T-helper 1 cell (primary cell): ENCODE measurements around the gene CDHR1.
A peak's percentile ranks its signal among the peaks of the same experiment; 100 is the strongest.

Source experiments
- DNase-seq, 5 donors: peaks; one replicate each; pipeline ENCODE4 v3.0.0-alpha.2; 2012 to 2020

CDHR1 gene

DNA sequence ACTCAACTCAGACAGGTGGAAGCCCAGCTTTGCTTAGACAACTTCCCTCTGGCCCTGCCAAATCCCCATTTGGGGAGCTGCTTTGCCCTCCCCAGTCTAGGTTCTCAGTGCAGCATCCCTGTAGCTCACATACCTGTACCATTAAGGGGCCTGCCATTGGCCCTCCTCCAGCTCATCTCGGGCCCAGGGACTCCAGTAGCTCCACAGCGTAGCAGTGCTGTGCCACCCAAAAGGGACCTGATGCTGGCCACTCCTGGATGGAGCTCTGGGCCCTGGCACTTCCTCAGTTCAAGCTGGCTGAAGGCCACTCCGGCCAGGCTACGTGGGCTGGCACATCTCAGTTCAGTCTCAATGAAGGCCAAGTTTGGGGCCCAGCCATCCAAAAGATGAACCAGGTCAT is 39.6 kb downstream of the CDHR1 start:
- no peak for DNase-seq

DNA sequence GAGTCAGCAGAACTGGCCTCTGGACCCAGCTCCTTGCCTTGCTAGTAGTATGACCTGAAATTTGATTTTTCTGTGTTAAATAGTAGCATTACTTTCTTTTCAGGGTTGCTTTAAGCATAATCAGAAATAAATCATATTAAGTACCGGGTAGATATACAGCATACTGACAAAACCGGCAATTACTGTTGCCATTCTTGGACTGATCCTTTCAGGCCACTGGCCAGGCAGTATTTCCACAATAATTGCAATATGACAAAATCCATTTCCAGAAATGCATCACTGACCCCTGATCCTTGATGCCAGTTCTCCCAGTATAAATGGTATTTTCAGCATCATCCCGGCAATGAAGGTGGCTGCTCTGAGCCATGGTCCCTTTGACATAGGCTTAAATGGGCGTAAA is 40.1 kb downstream of the CDHR1 start:
- no peak for DNase-seq

DNA sequence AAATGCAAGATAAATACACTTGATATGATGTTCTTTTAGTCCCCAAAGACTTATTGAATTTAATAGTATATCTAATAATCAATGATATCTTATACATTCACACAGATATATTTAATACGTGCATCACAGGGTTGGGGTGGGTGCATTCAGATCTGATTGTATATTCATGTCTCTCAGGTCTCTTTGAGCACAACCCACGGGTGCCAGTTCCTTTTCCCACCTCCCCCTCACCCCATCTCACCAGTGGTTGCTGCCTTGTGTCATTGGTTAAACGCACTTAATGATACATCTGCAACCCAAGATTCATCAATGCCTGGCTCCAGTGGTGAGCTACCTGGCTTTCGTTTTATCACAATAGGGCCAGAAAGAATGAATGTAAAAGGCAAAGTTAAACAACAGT is 40.8 kb downstream of the CDHR1 start:
- no peak for DNase-seq

DNA sequence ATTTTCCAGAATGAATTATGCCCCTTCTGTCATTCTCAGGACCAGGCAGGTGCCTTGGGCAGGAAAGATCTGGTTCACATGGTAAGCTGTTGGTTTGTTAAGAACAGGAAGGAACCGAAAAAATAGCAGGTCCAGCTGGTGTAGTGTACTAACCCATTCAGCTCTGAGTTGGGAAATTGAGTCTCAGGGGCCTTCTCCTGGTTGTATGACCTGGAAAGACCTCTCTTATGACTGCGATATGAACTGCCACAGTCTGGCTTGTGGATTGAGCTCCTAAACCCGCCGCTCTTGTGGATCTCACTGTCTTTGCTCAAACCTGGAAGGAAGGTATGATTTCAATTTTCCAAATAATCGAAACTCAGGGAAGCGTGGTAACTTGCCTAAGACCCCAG is 42.5 kb downstream of the CDHR1 start:
- DNase-seq, result no peak

DNA sequence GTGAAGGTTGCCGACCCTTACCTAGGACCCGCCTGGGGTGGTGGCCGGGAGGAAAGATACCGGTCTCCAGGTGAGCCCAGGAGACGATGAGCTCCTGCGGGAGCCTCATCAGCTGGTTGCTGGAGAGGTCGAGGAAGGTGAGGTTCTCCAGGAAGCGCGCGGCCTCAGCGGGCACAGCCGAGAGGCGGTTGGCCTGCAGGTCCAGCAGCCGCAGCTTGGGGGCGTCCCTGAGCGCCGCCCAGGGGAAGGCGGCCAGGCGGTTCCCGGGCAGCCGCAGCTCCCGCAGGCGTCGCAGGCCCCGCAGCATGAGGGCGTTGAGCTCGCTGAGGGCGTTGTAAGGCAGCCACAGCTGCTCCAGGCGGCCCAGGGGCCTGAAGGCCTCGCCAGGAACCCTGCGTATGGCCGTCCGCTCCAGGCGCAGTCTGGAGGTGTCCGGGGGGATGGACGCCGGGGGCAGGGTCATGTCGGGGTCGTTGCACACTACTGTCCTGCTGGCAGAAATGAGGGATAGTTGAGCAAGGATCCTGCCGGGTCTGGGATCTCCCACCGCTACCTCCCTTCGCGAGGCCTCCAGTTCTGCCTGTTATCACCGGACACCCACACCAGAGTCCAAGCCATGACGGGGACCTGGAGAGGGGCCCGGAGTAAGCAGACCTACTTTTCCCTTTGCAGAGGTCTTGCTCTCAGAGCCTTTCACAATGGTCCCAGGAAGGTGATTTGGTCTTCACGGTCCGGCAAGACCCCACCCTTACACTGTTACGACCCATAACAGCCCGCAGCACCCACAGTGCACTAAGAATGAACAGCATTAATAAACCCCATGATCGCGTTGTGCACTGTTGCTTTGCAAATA is 43.1 kb downstream of the CDHR1 start:
- no peak for DNase-seq

DNA sequence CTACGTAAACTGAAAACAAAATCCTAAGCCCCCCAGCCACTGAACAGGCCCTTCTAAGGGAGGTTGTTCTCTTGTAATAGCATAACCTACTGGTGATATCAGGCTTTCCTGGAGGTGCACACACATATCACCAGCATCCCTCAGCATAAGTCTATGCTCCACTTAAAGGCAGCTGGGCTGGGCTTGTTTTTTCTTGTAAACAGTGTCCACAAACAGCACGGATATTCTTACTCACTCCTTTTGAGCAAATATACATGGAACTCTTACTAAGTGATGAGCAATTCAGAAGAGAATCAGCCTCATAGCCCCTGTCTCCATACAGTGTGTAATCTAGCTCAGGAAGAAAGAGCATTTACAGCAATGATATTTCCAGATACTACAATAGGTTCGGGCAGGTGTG is 44.6 kb downstream of the CDHR1 start:
- DNase-seq, result no peak

DNA sequence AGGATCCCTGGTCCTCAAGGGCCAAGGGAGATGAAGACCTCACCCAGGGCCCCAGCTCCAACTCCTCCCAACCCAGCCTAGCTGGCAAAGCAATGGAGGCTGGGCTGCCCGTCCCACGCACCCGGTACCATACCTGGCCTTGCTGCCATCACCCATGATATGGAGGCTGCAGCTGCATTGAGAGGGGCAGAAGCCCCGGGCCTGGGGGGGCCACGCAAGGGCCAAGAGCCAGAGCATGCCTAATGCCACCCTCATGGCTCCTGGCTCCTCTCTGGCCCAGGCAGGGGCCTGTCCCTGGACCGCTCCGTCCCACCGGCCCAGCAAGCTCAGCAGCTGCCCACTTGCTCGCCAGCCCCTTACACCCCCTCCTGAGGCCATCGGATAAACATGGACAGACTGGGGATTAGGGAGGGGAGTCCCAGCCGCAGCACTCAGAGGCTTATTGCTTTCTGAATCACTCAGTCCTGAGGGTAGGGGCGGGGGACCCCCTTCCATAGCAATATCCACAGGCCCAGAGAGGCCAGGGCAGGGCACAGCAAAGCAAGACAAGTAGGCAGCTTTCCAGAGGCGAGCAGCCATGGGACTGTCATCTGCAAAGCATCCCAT is 47.0 kb downstream of the CDHR1 start, which contains the start of gene LRIT1:
Gene LRIT1, minus strand, starts transcription at position 362 of the 606 bp plus-strand sequence. Its CDS starts 107 bp downstream, at position 255.
- DNase-seq, result no peak

DNA sequence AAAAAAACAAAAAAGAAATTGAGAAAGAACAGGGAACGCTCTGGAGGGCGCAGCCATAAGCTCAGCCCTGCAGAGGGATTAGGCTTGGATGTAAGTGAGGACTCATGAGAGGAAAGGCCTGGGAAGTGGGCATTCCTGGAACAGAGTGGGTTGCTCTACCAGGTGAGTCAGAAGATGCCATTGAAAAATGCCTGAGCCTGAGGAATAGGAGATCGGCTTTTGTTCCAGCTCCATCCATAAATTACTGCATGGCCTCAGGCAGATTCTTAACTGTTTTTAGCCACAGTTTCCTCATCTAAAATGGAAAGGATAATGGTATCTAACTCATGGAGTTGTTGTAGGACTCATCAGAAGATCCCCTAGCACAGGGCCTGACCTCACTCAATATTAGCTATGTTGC is 49.4 kb downstream of the CDHR1 start:
- no peak for DNase-seq

DNA sequence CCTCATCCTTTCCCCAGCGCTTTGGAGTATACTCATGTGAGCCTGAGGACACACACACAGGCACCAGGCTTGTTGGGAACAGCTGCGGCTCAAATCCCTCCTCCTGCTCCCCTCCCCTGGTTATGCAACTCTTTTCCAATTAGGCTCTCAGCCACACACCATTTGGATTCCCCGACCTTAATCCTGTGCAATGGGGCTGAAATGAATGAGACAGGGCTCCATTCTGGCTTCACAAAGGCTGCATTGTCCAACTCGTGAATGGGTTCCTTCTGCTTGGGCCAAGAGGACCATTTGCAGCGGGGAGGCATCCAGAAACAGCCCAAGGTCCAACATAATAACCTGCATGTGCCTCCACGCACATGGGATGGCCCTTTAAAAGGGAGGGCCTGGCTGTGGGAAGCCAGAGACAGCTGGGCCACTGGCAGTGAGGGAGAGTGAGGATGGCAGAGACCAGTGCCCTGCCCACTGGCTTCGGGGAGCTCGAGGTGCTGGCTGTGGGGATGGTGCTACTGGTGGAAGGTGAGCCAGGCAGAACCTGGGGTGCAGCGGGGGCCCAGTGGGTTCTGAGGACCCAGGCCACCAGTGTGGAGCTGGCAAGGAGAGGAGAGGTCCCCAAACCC is 50.4 kb downstream of the CDHR1 start, which contains the start of gene RGR:
Gene RGR, plus strand, starts transcription at position 403 of the 620 bp plus-strand sequence. Its CDS starts 38 bp downstream, at position 441.
- no peak for DNase-seq

DNA sequence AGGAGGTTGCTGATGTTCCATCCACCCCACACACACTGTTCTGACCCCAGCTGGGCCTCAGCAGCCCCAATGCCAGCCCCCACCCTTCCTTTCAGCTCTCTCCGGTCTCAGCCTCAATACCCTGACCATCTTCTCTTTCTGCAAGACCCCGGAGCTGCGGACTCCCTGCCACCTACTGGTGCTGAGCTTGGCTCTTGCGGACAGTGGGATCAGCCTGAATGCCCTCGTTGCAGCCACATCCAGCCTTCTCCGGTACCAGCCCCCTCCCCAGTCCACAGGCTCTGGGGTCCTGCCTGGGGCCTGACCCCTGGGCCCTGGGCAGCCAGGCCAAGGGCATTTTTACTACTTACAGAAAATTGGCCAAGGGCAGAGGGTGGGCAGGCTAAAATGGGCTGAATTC is 53.2 kb downstream of the CDHR1 start:
- DNase-seq, result no peak

DNA sequence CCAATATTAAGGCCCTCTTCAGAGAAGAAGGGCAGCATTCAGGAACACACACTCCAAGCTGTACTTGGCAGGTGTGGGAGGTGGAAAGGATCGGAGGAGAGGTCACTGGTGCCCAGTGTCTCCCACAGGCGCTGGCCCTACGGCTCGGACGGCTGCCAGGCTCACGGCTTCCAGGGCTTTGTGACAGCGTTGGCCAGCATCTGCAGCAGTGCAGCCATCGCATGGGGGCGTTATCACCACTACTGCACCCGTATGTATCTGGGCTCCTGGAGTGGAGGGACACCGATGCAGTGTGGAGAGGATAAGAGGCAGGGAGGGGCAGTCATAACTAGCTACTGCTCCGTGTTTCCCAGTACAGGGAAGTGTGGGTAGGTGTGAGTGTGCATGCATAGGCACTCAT is 54.5 kb downstream of the CDHR1 start:
- no peak for DNase-seq

DNA sequence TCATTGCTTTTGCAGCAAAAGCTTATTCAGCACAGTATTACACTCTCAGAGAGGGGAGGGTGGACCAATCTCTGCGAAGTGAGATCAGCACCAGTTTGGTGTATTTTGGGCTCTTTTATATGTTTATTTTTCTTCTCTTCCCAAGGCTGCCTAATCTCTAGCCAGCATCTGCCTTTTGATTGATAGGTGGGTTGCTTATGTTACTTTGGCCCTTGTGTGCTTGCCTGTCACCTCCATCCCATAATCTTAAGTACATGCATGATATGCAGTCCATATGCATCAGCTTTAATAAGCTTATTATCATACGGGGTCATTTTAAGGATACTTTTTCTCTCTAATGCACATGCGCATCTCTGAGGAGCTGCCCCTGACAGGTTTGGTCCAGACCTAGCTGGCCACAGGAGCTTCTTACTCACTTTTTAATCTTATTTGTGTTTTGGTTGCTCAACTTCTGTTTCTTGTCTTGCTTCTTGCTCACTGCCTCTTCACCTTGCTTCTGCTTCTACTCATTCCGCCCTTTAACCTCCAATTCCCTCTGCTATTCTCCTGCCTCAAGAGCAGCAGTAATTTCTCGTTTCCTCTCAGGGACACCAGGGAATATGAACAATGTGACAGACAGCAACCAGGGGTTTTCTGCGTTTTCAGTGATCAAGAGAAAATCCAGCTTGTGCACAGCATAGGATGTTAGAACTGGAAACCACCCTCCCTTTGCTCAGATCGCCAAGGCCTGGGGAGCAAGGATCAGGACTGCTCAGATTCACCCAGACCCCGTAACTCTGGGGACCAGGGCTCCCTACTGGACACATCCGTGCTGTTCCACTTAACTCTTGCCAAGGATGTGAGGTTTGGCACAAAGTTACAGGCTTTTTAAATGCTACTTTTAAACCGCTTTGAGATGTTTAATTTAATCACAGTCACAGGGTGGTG is 60.5 kb downstream of the CDHR1 start:
- no peak for DNase-seq

DNA sequence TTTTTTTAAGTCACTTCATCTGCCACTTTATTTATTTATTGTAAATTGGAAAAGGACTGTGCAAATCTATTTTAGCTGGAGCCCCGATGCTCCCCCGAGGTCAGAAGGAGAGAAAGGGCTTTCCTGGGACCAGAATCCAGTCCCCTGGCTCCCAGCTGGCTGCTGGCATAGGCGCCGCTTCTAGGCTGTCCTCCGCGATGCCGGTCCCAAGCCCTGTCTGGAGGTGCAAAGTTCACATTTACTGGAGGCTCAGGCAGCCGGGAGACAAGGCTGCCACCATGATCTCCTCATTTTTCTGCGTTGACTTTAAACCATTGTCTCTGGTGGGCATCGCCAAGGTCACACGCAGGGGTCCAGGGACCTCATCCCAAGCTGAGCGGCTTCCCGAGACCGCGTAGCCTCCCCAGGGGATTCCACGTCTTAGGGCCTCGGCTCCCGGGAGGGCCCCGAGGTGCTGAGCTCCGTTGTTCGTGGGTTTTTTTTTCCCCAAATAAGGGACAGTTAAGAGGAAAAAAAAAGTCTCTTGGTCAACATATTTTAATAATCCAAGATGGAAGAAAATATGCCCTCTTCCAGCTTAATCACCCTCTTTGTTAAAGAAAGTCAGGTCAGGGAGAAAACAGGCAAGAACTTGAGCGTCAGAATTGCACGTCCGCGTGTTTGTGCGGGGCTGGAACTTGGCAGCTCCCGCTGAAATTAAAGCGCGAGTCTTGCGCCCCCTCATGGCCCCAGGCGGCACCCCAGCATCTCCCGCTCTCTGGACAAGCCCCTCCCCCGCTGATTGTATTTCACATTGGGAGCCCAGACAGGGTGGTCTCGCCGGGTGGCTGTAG is 62.4 kb downstream of the CDHR1 start:
- DNase-seq, result peak in 2 of 5 donors; percentile 16 to 24

DNA sequence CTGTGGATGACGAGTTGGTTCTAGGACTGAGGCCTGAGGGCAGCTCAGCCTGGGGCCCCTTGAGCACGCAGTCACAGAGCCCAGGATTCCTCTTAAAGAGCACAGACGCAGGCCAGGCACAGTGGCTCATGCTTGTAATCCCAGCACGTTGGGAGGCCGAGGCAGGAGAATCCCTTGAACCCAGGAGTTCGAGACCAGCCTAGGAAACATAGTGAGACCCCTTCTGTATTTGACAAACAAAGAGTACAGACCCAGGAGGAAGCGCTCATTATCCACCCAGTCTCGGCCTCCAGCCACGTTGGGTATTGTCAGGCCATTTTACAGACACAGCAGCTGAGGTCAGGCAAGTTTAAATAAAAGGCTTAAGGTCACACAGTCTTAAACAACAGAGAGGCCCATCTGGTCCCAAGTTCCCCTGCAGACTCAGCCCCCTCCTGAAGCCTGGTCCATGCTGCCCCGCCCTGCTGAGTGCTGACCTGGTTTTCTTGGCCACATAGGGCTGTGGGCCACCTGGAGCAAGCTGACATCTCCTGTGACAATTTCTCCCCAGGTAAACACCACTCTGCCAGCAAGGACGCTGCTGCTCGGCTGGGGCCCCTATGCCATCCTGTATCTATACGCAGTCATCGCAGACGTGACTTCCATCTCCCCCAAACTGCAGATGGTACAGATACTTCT is 63.1 kb downstream of the CDHR1 start:
- no peak for DNase-seq

DNA sequence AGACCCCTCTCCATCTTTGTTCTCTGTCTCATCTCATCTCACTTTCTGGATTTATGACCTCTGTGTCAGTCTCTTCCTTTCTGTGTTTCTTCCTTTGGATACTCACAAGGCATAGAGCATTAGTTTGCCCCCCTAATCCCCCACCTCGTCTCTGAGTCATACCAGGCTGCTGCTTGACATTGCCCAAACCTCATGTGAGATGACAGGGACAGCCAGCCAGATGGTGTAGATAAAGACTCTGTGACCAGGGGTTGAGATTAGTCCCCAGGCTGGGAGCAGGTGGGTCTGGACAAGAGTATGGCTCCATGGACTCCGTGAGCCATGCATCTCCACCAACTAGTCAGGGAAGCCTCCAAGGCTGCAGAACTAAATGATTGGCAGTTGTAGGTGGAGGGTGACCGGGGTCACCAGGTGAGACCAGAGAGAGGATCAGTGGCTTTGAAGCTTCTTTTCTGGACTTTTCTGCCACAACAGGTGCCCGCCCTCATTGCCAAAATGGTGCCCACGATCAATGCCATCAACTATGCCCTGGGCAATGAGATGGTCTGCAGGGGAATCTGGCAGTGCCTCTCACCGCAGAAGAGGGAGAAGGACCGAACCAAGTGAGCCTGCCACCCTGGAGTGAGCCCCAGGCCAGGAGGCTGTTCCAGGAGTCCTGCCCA is 63.8 kb downstream of the CDHR1 start:
- no peak for DNase-seq

DNA sequence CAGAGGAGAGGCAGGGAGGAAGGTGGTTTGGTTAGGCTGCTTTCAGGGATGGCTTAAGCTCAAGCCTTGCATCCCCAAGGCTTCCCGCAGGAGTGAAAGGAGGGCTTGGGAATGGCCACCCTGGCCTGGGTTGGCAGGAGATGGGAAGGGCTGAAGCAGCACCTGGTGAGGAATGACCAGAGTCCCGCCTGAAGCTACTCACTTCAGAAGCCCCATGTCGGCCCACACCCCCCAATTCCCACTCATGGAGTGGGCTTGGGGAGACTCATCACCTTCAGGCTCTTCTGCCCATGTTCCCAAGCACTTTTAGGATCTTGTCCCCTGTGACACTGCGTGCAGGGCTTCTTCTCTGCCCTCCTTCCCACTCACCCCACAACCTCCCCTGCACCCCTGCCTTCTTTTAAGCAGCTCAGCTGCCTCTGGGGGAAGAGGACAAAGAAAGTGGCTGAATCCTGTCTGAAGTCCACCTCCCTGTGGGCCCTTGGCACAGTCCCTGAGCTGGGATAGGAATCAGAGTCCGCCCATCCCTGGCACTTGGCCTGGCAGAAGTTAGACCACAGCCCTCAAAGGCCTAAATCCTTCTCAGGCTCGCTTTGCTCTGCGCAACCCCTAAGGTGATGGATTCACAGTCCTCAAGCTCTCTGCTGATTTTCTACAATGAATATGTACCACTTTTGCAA is 67.0 kb downstream of the CDHR1 start:
- DNase-seq, result no peak

DNA sequence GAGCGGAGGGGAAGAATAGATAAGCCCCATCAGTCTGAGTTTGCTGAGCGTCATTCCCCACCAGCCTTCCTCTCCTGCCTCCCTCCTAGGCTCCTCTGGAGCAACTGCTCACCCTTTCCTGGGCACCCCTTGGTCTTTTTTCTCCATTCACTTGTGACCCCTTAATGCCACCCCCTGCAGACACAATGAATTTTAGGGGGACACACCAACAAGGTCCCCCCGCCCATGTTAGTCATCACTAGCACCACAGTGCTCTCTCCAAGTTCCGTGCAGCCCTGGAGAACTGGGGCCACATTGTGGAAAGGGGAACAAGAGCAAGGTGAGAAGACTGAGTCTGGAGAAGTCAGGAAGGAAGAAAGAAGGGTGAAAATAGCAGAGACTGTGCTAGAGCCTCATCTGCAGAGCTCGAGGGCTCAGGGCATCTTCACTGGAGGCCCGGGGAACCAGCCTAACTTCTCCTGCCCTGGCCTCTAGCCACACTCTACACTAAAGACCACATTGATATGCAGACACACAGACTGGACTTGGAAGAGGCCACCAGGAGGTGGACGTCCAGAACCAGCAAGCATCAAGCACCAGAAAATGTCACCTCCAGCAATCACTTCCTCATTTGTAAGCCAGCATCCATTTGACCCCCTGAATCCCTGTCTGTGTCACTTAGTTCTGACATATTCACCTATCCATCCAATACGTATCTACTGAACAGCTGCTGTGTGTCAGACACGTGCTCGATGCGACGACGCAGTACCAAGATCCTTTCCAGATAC is 68.0 kb downstream of the CDHR1 start:
- DNase-seq, result no peak

DNA sequence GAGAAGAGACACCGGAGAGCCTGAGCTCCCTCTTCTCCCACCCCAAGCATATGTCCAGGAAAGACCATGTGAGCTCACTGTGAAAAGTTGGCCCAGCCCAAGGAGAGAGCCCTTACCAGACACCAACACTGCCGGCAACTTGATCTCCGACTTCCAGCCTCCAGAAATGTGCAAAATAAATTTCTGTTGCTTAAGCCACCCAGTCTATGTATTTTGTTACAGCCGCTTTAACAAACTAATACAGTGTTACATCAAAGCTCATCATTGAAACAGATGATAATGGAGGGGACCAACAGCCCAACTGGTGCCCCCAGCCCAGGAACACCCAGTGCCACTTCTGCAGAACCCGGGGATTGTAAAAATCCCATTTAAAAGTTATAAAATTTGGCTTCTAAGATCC is 69.4 kb downstream of the CDHR1 start:
- DNase-seq, result no peak

DNA sequence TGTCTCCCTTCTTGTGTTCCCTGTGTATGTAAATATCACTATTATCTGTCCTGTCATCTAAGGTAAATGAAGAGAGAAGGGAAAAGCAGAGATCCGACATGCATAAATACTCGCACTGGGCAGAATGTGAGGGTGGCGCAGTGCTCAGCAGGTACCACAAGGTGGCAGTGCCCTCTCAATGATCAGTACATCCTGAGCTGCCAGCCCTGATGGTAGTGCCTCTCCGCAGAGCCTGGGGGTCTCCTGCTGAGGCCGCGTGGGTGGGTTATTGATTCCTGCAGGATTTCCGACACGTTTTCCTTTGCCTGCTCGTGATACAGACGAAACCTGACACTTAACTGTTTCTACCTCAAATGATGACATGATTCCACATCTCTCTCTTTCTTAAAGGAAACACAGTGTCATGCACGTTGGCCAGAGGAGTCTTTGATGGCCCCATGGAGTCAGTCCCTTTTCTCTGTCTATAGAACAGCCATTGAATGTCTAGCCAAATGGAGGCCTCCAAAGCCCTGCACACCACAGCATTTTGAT is 70.3 kb downstream of the CDHR1 start:
- DNase-seq, result peak; percentile 22 to 60 (median 51)
